Progenitor cell of endocrine pancreas (in vitro differentiated cells): ENCODE measurements around the gene METTL4. TPM values are rescaled to one million over a fixed set of nuclear protein-coding genes. Genes with fewer than 3 reads are reported as not detected.

Experiments
- DNase-seq: peaks from one replicate; pipeline ENCODE4 v3.0.0; 2021; ENCODE audit warnings: low spot score; ENCODE audit not compliant: unreplicated experiment
- H3K27ac Mint-ChIP-seq: 2 replicates; pipeline ENCODE4 v1.8.0; 2021; ENCODE audit warnings: mild to moderate bottlenecking, moderate library complexity, mixed read lengths
- H3K27me3 Mint-ChIP-seq: 2 replicates; pipeline ENCODE4 v1.8.0; 2021; ENCODE audit warnings: mixed read lengths
- H3K36me3 Mint-ChIP-seq: 2 replicates; pipeline ENCODE4 v1.8.0; 2022; ENCODE audit warnings: mixed read lengths; ENCODE audit not compliant: insufficient read depth
- H3K4me1 Mint-ChIP-seq: 2 replicates; pipeline ENCODE4 v1.8.0; 2021; ENCODE audit warnings: low read depth, mixed read lengths
- H3K4me3 Mint-ChIP-seq: 2 replicates; pipeline ENCODE4 v1.8.0; 2021; ENCODE audit warnings: low read depth, mild to moderate bottlenecking, moderate library complexity, mixed read lengths
- H3K9me3 Mint-ChIP-seq: 2 replicates; pipeline ENCODE4 v1.8.0; 2021; ENCODE audit warnings: low read depth, mixed read lengths
- long read RNA-seq: library from polyadenylated mRNA; unstranded; transcript quantifications from one replicate; pipeline ENCODE4 v2.0.0, GENCODE V29; 2020
- total RNA-seq: library from RNA; stranded (reverse); gene quantifications from 2 replicates; pipeline ENCODE4 v1.2.1, GENCODE V29; 2021
- TF ChIP-seq, protein P1 (sequence below): fragments of 200-600 bp; sonication (generic); IDR thresholded peaks from one replicate; pipeline ENCODE4 v1.5.0; 2021; ENCODE audit warnings: antibody characterized with exemption, mild to moderate bottlenecking; ENCODE audit not compliant: unreplicated experiment

The METTL4 gene
- total RNA-seq: 11.2 and 11.3 TPM in 2 replicates
- long read RNA-seq, transcript METTL4-203 (9 exons, 2,742 nt): major isoform, 18 of 38 reads
- long read RNA-seq, partial matches to known transcripts: 9 of 38 reads
- long read RNA-seq, other reads (novel, unspliced or antisense): 9 of 38 reads

- peak within 1 kb of the TSS; percentile 99 for H3K27ac Mint-ChIP-seq
- peak; percentile 69 for DNase-seq
- peaks cover 28% of the 10 kb centered on the region for H3K4me1 Mint-ChIP-seq
- no peaks in the 10 kb centered on the region for H3K9me3 Mint-ChIP-seq
- H3K36me3 Mint-ChIP-seq: peaks cover 4% of the 10 kb centered on the region
- H3K27me3 Mint-ChIP-seq: no peaks in the 10 kb centered on the region
- TF ChIP-seq, protein P1, sequence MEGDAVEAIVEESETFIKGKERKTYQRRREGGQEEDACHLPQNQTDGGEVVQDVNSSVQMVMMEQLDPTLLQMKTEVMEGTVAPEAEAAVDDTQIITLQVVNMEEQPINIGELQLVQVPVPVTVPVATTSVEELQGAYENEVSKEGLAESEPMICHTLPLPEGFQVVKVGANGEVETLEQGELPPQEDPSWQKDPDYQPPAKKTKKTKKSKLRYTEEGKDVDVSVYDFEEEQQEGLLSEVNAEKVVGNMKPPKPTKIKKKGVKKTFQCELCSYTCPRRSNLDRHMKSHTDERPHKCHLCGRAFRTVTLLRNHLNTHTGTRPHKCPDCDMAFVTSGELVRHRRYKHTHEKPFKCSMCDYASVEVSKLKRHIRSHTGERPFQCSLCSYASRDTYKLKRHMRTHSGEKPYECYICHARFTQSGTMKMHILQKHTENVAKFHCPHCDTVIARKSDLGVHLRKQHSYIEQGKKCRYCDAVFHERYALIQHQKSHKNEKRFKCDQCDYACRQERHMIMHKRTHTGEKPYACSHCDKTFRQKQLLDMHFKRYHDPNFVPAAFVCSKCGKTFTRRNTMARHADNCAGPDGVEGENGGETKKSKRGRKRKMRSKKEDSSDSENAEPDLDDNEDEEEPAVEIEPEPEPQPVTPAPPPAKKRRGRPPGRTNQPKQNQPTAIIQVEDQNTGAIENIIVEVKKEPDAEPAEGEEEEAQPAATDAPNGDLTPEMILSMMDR: no peak
- peak within 1 kb of the TSS; percentile 94 for H3K4me3 Mint-ChIP-seq
Observed at GRCh38 chr18:2571200-2572170, at the start of gene METTL4, which contains the start of gene NDC80. Gene METTL4 (minus strand): TSS chr18:2571505. CDS start chr18:2567216, 4,289 bp downstream. Gene NDC80 (plus strand): TSS chr18:2571557. CDS start chr18:2572986, 1,429 bp downstream.

GRCh38 chr18:2618009-2618408 lies 46.7 kb upstream of the METTL4 start:
- no peak overlapping the region for H3K27ac Mint-ChIP-seq
- H3K36me3 Mint-ChIP-seq: no peaks in the 10 kb centered on the region
- H3K4me1 Mint-ChIP-seq: no peaks in the 10 kb centered on the region
- no peak for DNase-seq
- H3K27me3 Mint-ChIP-seq: no peaks in the 10 kb centered on the region
- no peaks in the 10 kb centered on the region for H3K9me3 Mint-ChIP-seq
- no peak overlapping the region for H3K4me3 Mint-ChIP-seq
- TF ChIP-seq, protein P1: no peak

- Mint-ChIP-seq H3K27me3 (no peaks in the 10 kb centered on the region), H3K9me3 (no peaks in the 10 kb centered on the region), H3K4me1 (no peaks in the 10 kb centered on the region), H3K27ac (no peak overlapping the region), H3K4me3 (no peak overlapping the region), H3K36me3 (peaks cover 2% of the 10 kb centered on the region)
- TF ChIP-seq, protein P1: no peak
- no peak for DNase-seq
Observed at GRCh38 chr18:2617401-2617998, 46.2 kb upstream of the METTL4 start.

DNA sequence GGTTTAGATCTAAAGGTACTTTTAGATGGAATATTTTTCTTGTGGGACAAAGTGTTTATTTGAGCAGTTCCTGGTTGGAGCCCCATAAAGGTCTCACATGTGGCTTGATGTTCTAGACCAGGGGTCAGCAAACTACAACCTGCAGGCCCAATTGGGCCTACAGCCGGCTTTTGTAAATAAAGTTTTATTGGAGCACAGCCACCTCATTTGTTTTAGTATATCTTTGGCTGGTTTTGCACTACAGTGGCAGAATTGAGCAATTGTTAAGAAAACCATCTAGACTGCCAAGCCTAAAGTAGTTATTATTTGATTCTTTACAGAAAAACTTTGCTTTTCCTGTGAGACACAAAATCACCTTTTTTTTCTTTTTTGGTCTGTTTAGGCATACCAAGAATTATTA lies 41.7 kb upstream of the METTL4 start:
- H3K4me1 Mint-ChIP-seq: no peaks in the 10 kb centered on the region

More for the DNA sequence above, 41.7 kb upstream of the METTL4 start:
- Mint-ChIP-seq H3K4me3 (no peak overlapping the region), H3K27ac (no peak overlapping the region), H3K36me3 (peaks cover 6% of the 10 kb centered on the region), H3K9me3 (no peaks in the 10 kb centered on the region), H3K27me3 (no peaks in the 10 kb centered on the region)
- TF ChIP-seq, protein P1: no peak
- DNase-seq: no peak
